Panc1 (cell line): ENCODE data around the gene ASPSCR1. TPM values are rescaled to one million over a fixed set of nuclear protein-coding genes. Genes with fewer than 3 reads are reported as not detected.

ENCODE experiments used
- ATAC-seq: fragments of 200-7000 bp; cut with Tn5 transposase; 2 replicates; pipeline ENCODE4 v1.9.1; 2020; ENCODE audit warnings: mild to moderate bottlenecking, moderate library complexity
- BruUV-seq: library from RNA; stranded (reverse); fragments of 400-500 nt; replicated peaks from 2 replicates; lab custom pipeline; 2021; lab: Mats Ljungman, UMichigan
- CTCF ChIA-PET: fragments of 300-600 bp; sonication (Branson Sonifier 250); formaldehyde crosslinking; loops from one replicate; lab custom pipeline; 2022; ENCODE audit warnings: antibody characterized with exemption; lab: Charles Lee
- POLR2A ChIA-PET: fragments of 300-600 bp; sonication (Branson Sonifier 250); formaldehyde crosslinking; loops from one replicate; lab custom pipeline; 2022; ENCODE audit warnings: antibody characterized with exemption; lab: Charles Lee
- DNase-seq: peaks from one replicate; pipeline ENCODE4 v3.0.0-alpha.2; 2010; ENCODE audit warnings: low read depth, low spot score
- H3K27ac ChIP-seq: 2 replicates; pipeline ENCODE4 v1.5.1; 2011; ENCODE audit warnings: mild to moderate bottlenecking, low read length, inconsistent platforms
- H3K27me3 ChIP-seq: fragments of 200-500 bp; sonication (Bioruptor generic); 2 replicates; pipeline ENCODE4 v1.6.0; 2014; ENCODE audit warnings: low read length, inconsistent platforms; ENCODE audit not compliant: control insufficient read depth, insufficient read depth
- H3K36me3 ChIP-seq: fragments of 200-500 bp; sonication (Bioruptor generic); 2 replicates; pipeline ENCODE4 v1.5.1; 2014; ENCODE audit warnings: inconsistent platforms, mild to moderate bottlenecking, low read length, moderate library complexity; ENCODE audit not compliant: control insufficient read depth, insufficient read depth
- H3K4me1 ChIP-seq: 2 replicates; pipeline ENCODE4 v1.5.1; 2011; ENCODE audit warnings: inconsistent platforms, mild to moderate bottlenecking, low read length, moderate library complexity; ENCODE audit not compliant: control insufficient read depth, insufficient read depth
- H3K4me3 ChIP-seq, 2 experiments: 2 replicates each; pipeline ENCODE4 v1.5.1; 2011 to 2012; ENCODE audit warnings: low read depth in 2 of 2, low read length in 2 of 2, mild to moderate bottlenecking in 2 of 2, inconsistent platforms in 1 of 2, moderate library complexity in 1 of 2
- H3K9me3 ChIP-seq: fragments of 200-500 bp; sonication (Bioruptor generic); 2 replicates; pipeline ENCODE4 v1.5.1; 2014; ENCODE audit warnings: low read depth, mild to moderate bottlenecking, inconsistent platforms, low read length, moderate library complexity; ENCODE audit not compliant: control insufficient read depth, insufficient read depth
- CTCF ChIP-seq: fragments of 450-650 bp; IDR thresholded peaks from 2 replicates; pipeline ENCODE4 v1.5.1; 2017; ENCODE audit warnings: mild to moderate bottlenecking
- POLR2AphosphoS5 ChIP-seq: IDR thresholded peaks from 2 replicates; pipeline ENCODE4 v1.6.1; 2012; ENCODE audit warnings: mild to moderate bottlenecking, low read depth, low read length, moderate library complexity
- SIN3A ChIP-seq: IDR thresholded peaks from 2 replicates; pipeline ENCODE4 v1.6.1; 2012; ENCODE audit warnings: low read depth, mild to moderate bottlenecking, low read length, moderate library complexity, borderline replicate concordance; ENCODE audit not compliant: insufficient read depth
- TCF7L2 ChIP-seq: IDR thresholded peaks from 2 replicates; pipeline ENCODE4 v1.6.1; 2011; ENCODE audit warnings: mild to moderate bottlenecking, low read depth, low read length, inconsistent platforms
- in situ Hi-C: cut with HindIII; loops from 2 replicates; pipeline ENCODE4 v1.10.0; 2016; ENCODE audit warnings: low sequenced_read_pairs, low pct_unique_long_range_greater_than_20kb
- intact Hi-C: fragments of 100-400 bp; cut with micrococcal nuclease; formaldehyde crosslinking; loops from one replicate; pipeline ENCODE4 v1.10.0; 2022; ENCODE audit not compliant: unreplicated experiment
- total RNA-seq: library from RNA; stranded (reverse); gene quantifications from one replicate; pipeline ENCODE4 v1.2.1, GENCODE V29; 2021; ENCODE audit not compliant: unreplicated experiment
- TF ChIP-seq, protein P1 (sequence below), 2 experiments: IDR thresholded peaks; 2 replicates each; pipeline ENCODE4 v1.6.1; 2011 to 2012; ENCODE audit warnings: low read depth in 2 of 2, control low read depth in 1 of 2, low read length in 1 of 2, mild to moderate bottlenecking in 1 of 2, moderate library complexity in 1 of 2; ENCODE audit not compliant: insufficient read depth in 1 of 2

Gene ASPSCR1
- total RNA-seq, 1 experiment from 2014 or later = 64.7 TPM

GRCh38 chr17:82049521-82049971, 72.1 kb downstream of the ASPSCR1 start:
- CTCF ChIA-PET = no interaction called here
- peaks cover 6% of the 10 kb centered on the region; the same call in 1 of the 2 replicates for H3K36me3 ChIP-seq
- intact Hi-C loops = no loop called here
- DNase-seq (no peak), ATAC-seq (no peak)
- TF ChIP-seq, protein P1, sequence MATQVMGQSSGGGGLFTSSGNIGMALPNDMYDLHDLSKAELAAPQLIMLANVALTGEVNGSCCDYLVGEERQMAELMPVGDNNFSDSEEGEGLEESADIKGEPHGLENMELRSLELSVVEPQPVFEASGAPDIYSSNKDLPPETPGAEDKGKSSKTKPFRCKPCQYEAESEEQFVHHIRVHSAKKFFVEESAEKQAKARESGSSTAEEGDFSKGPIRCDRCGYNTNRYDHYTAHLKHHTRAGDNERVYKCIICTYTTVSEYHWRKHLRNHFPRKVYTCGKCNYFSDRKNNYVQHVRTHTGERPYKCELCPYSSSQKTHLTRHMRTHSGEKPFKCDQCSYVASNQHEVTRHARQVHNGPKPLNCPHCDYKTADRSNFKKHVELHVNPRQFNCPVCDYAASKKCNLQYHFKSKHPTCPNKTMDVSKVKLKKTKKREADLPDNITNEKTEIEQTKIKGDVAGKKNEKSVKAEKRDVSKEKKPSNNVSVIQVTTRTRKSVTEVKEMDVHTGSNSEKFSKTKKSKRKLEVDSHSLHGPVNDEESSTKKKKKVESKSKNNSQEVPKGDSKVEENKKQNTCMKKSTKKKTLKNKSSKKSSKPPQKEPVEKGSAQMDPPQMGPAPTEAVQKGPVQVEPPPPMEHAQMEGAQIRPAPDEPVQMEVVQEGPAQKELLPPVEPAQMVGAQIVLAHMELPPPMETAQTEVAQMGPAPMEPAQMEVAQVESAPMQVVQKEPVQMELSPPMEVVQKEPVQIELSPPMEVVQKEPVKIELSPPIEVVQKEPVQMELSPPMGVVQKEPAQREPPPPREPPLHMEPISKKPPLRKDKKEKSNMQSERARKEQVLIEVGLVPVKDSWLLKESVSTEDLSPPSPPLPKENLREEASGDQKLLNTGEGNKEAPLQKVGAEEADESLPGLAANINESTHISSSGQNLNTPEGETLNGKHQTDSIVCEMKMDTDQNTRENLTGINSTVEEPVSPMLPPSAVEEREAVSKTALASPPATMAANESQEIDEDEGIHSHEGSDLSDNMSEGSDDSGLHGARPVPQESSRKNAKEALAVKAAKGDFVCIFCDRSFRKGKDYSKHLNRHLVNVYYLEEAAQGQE (IDR thresholded peaks at IDR 0.05; ENCODE audit: insufficient read depth in 1 of 2, low read depth in 2 of 2, low read length in 1 of 2) = no peak
- no peak for TF ChIP-seq TCF7L2
- no peak for TF ChIP-seq POLR2AphosphoS5
- TF ChIP-seq CTCF = no peak
- TF ChIP-seq SIN3A = no peak
- POLR2A ChIA-PET = no interaction called here
- no peak overlapping the region for H3K4me3 ChIP-seq
- H3K27me3 ChIP-seq = no peaks in the 10 kb centered on the region
- BruUV-seq = no TSS peak
- H3K4me1 ChIP-seq = peaks cover 17% of the 10 kb centered on the region; the same call in 1 of the 2 replicates
- no peaks in the 10 kb centered on the region for H3K9me3 ChIP-seq
- no peak overlapping the region for H3K27ac ChIP-seq
- in situ Hi-C loops = no loop called here

DNA sequence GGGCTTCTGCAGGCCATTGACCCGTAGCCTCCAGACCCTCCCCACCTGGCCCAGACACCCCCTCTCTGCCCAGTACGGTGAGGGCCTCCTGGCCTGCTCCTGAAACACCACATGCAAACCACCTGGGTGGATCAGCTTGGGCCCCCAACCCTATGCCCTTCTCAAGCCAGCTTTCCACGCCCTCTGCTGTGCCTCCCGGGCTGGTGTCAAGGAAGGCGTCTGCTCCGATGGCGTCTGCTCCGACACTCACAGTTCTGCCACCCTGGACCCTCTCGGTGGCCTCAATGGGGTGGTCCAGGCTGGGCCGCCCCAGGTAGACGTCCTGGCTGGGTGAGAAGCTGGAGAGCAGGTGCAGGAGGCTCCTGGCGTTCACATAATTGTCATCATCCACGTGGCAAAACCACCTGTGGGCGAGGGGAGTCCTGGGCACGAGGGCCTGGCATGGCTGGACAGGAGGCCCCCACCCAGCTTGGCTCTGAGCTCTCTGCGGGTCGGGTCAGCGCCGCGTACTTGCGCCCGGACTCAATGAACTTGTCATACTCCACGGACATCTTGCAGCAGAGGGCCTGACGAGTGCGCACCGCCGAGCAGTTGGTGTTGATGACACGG, 72.8 kb downstream of the ASPSCR1 start:
- ATAC-seq = no peak
- Histone ChIP-seq H3K4me1 (peaks cover 19% of the 10 kb centered on the region), H3K4me3 (peak overlapping the region; percentile 85 to 99), H3K27me3 (no peaks in the 10 kb centered on the region), H3K27ac (peak overlapping the region; percentile 73), H3K36me3 (peaks cover 7% of the 10 kb centered on the region), H3K9me3 (no peaks in the 10 kb centered on the region)
- ChIA-PET POLR2A (no interaction called here), CTCF (no interaction called here)
- no peak for TF ChIP-seq SIN3A
- TF ChIP-seq CTCF = no peak
- TF ChIP-seq, protein P1 (IDR thresholded peaks at IDR 0.05; ENCODE audit: insufficient read depth in 1 of 2, low read depth in 2 of 2, low read length in 1 of 2) = no peak
- no peak for TF ChIP-seq POLR2AphosphoS5
- TF ChIP-seq TCF7L2 = no peak
- intact Hi-C loops (no loop called here), in situ Hi-C loops (loop anchor here (10.0 kb wide), 1 partner anchor 85 kb away; no protein-coding TSS in a partner anchor)
- no TSS peak for BruUV-seq
- no peak for DNase-seq
